ENCODE measurements around the gene PMS1.
"Not testable (repeated sequence)": the region's sequence is repeated elsewhere in the genome, so short reads cannot be mapped to it uniquely, and the experiment has no call there.

- TF ChIP-seq, protein P1, sequence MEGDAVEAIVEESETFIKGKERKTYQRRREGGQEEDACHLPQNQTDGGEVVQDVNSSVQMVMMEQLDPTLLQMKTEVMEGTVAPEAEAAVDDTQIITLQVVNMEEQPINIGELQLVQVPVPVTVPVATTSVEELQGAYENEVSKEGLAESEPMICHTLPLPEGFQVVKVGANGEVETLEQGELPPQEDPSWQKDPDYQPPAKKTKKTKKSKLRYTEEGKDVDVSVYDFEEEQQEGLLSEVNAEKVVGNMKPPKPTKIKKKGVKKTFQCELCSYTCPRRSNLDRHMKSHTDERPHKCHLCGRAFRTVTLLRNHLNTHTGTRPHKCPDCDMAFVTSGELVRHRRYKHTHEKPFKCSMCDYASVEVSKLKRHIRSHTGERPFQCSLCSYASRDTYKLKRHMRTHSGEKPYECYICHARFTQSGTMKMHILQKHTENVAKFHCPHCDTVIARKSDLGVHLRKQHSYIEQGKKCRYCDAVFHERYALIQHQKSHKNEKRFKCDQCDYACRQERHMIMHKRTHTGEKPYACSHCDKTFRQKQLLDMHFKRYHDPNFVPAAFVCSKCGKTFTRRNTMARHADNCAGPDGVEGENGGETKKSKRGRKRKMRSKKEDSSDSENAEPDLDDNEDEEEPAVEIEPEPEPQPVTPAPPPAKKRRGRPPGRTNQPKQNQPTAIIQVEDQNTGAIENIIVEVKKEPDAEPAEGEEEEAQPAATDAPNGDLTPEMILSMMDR (IDR thresholded peaks at IDR 0.05): not testable (repeated sequence)
- not testable (repeated sequence) for TF ChIP-seq POLR2A (IDR thresholded peaks at IDR 0.05)
Measured at GRCh38 chr2:189892546-189893294, 108.5 kb downstream of the PMS1 start.
